Retinal pigment epithelial cell (primary cell): ENCODE measurements around the gene EIF2S3.
"Not testable (repeated sequence)": the region's sequence is repeated elsewhere in the genome, so short reads cannot be mapped to it uniquely, and the experiment has no call there.

Experiments
- DNase-seq: peaks from one replicate; pipeline ENCODE4 v3.0.0-alpha.2; 2010; ENCODE audit warnings: low read depth
- H3K4me3 ChIP-seq: 2 replicates; pipeline ENCODE4 v1.5.1; 2011; ENCODE audit warnings: mild to moderate bottlenecking, low read length, control low read depth, moderate library complexity
- TF ChIP-seq, protein P1 (sequence below): conservative IDR thresholded peaks from 2 replicates; pipeline ENCODE4 v1.5.1; 2011; ENCODE audit warnings: low read depth, low read length, control low read depth, inconsistent platforms

Gene EIF2S3

DNA sequence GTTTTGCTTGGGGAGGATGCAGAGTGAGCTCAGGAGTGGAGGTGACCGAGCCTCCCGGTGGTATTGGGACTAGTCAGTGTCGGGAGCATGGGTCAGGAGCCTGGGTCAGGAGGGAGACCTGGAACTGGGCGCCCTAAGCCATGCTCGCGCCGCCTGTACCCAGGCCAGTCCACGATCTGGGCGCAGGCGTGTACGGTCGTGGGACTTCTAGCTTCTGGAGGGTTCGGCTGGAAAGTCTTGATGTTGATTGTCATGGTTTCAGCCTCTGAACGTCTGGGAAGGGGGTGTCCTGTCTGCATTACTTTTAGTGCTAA is 244 bp downstream of the EIF2S3 start:
- DNase-seq: no peak
- H3K4me3 ChIP-seq: no peak overlapping the region
- TF ChIP-seq, protein P1, sequence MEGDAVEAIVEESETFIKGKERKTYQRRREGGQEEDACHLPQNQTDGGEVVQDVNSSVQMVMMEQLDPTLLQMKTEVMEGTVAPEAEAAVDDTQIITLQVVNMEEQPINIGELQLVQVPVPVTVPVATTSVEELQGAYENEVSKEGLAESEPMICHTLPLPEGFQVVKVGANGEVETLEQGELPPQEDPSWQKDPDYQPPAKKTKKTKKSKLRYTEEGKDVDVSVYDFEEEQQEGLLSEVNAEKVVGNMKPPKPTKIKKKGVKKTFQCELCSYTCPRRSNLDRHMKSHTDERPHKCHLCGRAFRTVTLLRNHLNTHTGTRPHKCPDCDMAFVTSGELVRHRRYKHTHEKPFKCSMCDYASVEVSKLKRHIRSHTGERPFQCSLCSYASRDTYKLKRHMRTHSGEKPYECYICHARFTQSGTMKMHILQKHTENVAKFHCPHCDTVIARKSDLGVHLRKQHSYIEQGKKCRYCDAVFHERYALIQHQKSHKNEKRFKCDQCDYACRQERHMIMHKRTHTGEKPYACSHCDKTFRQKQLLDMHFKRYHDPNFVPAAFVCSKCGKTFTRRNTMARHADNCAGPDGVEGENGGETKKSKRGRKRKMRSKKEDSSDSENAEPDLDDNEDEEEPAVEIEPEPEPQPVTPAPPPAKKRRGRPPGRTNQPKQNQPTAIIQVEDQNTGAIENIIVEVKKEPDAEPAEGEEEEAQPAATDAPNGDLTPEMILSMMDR: no peak

DNA sequence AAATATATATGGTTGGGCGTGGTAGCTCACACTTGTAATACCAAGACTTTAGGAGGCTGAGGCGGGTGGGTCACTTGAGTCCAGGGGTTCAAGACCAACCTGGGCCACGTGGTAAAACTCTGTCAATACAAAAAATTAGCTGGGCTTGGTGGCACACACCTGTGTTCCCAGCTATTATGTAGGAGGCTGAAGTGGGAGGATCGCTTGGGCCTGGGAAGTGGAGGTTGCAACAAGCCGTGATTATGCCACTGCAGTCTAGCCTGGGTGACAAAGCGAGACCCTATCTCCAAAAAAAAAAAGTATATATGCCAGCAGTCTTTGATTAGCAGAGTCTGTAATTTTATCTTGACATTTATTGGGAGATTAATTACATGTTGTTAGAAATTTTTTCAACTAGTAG is 8.7 kb downstream of the EIF2S3 start:
- DNase-seq: no peak
- no peak overlapping the region for H3K4me3 ChIP-seq
- TF ChIP-seq, protein P1: no peak

DNA sequence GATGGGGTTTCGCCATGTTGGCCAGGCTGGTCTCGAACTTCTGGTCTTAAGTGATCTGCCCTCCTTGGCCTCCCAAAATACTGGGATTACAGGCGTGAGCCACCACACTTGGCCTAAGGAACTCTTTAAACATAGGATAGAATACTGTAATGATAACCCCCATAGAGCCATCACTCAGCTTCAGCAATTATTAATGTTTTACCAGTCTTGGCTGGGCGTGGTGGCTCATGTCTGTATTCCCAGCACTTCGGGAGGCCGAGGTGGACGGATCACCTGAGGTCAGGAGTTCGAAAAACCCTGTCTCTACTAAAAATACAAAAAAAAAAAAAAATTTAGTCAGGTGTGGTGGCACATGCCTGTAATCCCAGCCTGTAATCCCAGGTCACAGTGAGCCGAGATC is 15.1 kb downstream of the EIF2S3 start:
- H3K4me3 ChIP-seq: no peak overlapping the region
- TF ChIP-seq, protein P1: no peak
- DNase-seq: no peak

DNA sequence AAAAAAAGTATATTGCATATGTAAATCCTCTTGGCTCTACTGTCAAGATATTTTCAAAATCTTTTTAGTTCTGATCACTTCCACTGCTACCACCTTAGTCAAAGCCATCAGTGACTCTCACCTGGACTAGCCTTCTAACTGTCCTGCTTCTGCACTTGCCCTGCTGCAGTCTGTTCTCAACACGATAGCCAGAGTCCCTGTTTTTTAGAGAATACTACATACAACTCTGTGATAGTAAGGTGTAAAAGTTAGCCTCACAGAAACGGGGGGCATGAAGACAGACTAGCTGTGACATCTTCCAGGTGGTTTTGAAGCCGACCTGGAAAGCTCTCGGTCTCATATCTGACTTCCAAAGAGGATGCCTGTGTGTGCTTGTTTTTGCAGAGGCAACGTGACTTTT is 24.7 kb downstream of the EIF2S3 start:
- TF ChIP-seq, protein P1: no peak
- DNase-seq: no peak
- no peak overlapping the region for H3K4me3 ChIP-seq

DNA sequence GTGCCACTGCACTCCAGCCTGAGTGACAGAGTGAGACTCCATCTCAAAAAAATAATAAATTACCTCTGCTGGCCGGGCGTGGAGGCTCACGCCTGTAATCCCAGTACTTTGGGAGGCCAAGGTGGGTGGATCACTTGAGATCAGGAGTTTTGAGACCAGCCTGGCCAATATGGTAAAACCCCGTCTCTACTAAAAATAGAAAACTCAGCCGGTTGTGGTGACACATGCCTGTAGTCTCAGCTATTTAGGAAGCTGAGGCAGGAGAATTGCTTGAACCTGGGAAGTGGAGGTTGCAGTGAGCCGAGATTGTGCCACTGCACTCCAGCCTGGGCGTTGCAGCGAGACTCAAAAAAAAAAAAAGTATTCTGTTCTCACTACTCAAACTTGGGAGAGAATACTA is 25.5 kb downstream of the EIF2S3 start:
- not testable (repeated sequence) for H3K4me3 ChIP-seq, DNase-seq

DNA sequence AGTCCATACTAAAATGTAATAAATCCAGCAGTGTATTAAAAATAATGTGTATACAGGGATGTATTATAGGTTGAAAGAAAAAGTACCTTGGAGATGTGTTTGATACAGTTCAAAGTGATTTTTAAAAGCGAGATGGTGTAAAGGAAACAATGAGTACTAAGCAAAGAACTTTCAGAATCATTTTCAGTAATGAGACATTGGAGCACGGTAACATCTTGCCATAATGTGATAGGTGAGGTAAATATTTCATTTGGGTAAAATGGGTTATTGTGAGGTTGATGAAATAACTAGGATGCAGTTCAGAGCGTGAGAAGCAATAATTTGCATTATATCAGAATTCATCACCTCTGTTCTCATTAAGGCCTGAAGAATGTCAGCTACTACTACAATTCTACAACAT is 25.9 kb downstream of the EIF2S3 start:
- TF ChIP-seq, protein P1: no peak
- DNase-seq: no peak
- H3K4me3 ChIP-seq: no peak overlapping the region

DNA sequence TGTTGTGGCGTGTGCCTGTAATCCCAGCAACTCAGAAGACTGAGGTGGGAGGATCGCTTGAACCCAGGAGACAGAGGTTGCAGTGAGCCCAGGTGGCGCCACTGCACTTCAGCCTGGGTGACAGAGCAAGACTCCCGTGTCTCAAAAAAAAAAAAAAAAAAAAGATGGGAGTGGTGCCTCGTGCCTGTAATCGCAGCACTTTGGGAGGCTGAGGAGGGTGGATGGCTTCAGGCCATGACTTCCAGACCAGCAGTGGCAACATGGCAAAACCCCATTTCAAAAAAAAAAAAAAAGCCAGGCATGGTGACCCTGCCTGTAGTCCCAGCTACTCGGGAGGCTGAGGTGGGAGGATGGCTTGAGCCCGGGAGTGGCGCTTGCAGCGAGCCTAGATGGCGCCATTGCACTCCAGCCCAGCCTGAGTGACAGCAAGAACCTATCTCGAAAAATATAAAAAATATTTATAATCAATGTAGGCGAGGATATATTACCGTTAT is 27.0 kb downstream of the EIF2S3 start:
- TF ChIP-seq, protein P1: peak; percentile 62
- DNase-seq: peak; percentile 16
- no peak overlapping the region for H3K4me3 ChIP-seq

DNA sequence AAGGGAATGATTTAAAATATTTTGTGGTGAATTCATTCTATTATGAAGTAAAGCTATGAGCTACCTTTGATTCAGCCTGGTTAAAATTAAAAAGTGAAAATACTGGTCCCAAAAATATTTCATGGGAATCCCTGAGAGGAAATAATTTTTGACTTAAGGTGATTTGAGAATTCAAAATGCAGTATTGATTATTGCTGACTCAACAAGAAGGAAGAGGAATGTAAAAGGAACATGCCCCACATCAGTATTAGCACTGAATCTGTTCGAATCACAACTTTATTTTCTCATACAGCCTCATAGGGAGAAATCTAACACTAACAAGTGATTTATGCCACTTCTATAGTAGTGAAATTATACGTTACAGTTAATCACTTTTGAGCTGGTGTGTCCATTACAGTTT is 27.7 kb downstream of the EIF2S3 start:
- TF ChIP-seq, protein P1: no peak
- H3K4me3 ChIP-seq: no peak overlapping the region
- no peak for DNase-seq
